Measurements from ENCODE around the gene LCNL1.
"Not testable (repeated sequence)": the region's sequence is repeated elsewhere in the genome, so short reads cannot be mapped to it uniquely, and the experiment has no call there.

Gene LCNL1

DNA sequence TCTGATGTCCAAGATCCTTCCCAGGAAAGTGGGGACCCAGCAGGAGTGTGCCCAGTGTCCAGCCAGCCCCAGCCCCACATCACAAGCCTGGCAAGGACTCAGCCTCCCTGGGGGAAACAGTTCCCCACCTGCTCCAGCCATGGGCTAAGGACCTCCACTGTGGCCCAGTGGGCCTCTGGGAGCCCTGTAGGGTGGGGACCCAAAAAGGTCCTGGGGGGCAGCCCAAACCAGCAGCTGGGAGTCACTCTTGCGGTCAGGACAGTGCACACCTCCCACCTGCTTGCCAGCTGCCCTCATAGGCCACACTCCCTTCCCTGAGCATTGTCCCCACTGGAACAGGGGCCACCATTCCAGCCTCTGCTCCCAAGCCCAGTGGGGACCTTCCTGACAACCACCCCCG is 43.6 kb downstream of the LCNL1 start:
- DNase-seq (ENCODE audit: low spot score), result no peak

DNA sequence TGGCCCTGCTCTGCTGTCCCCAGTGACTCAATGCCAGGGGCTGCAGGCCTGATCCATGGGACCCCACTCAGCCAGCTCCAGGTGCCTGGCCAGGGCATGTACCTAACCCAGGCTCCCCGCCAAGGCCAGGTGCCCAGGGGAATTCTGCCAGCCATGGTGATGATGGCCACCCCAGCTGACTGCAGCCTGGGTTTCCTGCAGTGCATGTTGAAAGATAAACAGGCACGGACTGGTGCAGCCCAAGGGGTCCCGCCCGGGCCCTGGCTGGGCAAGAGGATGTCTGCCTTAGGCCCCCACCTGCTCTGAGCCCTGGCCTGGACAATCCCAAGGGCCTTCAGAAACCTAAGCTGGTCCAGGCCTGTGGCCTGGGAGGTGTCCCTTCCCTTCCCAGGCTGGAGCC is 44.0 kb downstream of the LCNL1 start:
- no peak for DNase-seq (ENCODE audit: low spot score)

DNA sequence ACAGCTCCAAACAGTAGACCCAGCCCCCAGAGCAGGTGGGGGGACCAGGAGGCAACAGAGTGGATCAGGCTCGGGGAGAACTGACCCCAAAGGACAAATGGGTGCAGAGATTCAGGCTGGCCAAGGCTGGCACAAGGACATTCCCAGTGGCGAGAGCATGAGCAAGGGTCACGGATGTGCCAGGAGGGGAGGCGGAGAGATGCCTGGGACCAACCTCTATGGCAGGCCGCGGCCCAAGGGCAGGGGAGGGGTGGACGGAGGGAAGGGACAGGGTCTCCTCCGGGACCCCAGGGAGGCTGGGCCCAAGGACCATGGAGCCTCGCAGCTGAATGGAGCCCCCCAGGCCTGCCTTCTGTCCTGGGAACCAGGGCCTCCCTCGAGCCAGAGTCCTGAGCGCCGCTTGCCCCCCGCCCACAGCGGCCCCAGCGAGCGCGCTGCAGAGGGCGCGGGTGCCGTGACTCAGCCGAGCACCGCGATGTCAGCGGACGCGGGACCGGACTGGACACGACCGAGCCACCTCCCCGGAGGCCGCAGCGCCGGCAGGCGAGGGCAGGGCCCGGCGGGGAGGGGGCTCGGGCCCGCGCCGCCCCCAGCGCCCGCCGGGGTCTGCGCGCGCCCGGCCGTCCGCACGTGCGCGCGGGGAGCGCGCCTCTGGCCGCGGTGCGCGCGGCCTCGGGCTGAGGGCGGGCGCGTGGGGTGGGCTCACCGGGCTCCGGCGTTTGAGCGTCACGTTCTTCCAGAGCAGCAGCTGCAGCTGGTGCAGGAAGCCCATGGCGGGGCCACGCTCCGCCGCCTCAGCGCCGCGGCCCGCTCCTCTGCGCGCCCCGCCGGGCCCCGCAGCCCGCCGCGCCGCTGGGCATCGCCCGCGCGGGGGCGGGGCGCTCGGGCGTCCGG is 44.8 kb downstream of the LCNL1 start, which contains the start of gene ABCA2:
Gene ABCA2, minus strand, starts transcription at position 869 of the 894 bp plus-strand sequence. Its CDS starts 97 bp downstream, at position 772.
- no peak for DNase-seq (ENCODE audit: low spot score)

DNA sequence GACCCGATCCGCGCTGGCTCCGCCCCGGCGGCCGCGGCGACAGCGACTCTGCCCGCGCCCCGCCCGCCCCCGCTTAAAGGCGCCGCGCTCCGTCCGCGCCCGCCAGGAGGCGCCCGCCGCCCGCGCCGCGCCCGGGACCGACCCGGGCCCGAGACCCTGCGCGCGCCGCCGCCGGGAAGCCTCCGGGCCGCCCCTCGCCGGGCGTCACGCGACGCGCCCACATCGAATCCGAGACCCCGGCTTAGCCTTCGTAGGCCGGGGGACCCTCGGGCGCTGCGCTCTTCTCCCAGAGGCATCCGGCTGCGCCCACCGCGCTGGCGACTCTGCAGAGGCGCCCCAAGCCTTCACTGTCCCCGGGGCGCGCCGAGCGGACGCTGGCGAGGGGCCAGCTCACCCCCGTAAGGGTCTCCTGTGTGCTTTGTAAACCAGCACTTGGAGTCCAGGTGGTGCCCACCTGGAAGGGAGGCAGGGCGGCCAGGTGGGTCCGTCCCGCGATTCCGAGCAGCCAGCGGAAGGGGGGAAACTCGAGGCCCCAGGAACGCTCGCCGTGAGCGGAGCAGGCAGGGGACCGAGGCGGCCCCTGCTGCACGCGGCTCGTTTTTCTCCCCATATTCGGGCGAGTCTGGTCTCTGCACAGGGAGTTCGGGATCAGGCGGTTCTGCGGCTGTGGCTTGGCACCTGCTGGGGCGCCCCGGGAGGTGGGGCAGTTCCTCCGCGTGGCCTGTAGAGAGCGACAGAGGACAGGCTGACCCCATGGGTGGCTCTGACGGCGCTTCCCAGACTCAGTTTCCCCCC is 45.7 kb downstream of the LCNL1 start:
- DNase-seq (ENCODE audit: low spot score), result no peak

DNA sequence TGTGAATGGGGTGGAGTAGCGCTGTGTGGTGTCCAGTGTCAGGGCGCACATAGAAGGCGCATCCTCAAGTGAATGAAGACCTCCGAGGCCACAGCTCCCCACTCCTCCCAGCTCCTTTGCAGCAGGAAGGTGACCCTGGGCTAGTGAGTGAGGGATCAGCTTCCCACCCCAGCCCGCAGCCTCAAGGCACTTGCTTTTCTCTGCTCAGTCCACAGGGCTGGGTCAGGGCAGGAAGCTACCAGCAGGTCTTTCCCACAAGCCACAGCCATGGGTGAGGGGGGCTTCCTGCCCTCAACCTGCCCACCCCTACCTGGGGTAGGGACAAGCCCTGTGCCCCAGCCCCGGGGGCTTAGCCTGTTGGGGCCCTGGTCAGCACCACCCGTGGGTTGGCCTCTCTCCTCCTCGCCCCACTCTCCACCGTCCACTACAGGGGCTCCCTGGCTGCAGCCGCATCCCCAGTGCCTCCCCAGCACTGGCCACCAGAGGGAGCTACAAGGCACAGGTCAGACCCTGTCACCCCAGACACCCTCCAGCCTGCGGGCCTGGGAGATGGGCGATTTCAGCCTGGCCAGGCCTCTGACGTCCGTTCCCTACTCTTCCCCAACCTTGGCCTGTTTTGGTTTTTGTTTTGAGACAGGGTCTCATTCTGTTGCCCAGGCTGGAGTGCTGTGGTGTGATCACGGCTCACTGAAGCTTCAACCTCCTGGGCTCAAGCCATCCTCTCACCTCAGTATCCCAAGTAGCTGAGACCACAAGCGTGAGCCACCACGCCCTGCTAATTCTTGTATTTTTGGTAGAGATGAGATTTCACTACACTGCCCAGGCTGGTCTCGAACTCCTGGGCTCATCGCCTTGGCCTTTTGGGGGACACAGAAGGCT is 46.5 kb downstream of the LCNL1 start:
- DNase-seq (ENCODE audit: low spot score), result no peak

DNA sequence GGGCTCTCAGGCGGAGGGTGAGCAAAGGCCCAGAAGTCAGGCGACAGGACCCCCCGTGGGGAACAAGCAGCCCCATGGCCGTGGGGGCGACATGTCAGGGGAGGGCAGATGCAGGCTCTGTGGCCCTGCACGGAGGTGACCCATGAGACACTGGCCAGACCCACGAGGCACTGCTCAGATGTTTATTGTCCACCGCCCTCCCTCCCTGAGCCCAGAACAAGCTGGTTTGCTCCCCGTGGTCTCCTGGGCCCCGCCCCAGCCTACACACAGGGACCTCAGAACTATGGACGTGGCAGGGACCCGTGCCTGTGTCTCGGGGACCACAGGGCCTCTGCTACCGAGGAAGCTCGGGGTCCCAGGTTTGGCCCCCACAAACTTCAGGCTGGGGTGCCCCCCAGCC is 47.2 kb downstream of the LCNL1 start:
- no peak for DNase-seq (ENCODE audit: low spot score)

GRCh38 chr9:137030538-137031527 is 48.0 kb downstream of the LCNL1 start:
- no peak for DNase-seq (ENCODE audit: low spot score)

DNA sequence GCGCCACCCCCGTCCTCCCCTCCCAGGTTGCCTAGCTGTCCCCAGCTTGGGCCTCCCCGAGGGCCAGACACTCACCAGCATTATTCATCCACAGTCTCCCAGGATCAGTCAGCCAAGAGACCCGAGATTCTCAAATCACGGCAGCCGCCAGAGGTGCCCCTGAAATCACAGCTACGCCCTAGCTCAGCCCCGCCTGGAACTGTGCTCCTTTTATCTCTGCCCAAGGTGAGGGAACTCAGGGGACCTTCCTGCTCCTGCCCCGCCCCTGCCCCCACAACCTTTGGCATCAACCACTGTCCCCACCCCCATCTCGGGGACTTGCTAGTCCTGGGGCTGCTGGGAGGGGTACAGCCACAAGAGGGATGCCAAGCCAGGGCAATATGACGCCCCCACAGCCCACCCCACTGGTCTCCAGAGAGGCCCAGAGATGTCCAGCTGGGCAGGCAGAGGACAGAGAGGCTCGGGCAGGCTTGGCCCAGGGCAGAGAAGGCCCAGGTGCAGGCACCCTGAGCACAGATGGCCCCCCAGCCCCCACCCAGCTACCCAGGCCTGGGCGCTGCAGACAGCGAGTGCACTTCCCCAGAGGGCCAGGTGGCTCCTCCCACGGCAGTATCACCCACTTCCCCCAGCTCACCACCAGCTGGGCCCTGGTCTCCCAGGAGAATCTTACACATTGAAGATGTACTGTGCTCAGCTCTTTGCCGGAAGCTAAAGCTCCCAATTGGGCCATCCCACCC is 49.3 kb downstream of the LCNL1 start, which contains the start of gene FUT7:
Gene FUT7, minus strand, starts transcription at position 185 of the 737 bp plus-strand sequence. Its CDS starts 97 bp downstream, at position 88.
- no peak for DNase-seq (ENCODE audit: low spot score)

- DNase-seq (ENCODE audit: low spot score), result no peak
Measured at GRCh38 chr9:137032858-137033257, 50.1 kb downstream of the LCNL1 start.

DNA sequence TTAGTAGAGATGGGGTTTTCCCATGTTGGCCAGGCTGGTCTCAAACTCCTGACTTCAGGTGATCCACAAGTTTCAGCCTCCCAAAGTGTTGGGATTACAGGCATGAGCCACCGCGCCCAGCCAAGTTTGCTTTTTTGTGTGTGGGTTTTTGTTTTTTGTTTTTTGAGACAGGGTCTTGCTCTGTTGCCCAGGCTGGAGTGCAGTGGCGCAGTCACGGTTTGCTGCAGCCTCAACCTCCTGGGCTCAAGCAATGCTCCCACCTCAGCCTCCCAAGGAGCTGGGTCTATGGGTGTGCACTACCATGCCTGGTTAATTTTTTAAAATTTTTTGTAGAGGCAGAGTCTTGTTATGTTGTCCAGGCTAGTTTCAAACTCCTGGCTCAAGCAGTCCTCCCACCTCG is 50.7 kb downstream of the LCNL1 start:
- DNase-seq (ENCODE audit: low spot score), result not testable (repeated sequence)

- no peak for DNase-seq (ENCODE audit: low spot score)
Measured at GRCh38 chr9:137034039-137034708, 51.4 kb downstream of the LCNL1 start.

DNA sequence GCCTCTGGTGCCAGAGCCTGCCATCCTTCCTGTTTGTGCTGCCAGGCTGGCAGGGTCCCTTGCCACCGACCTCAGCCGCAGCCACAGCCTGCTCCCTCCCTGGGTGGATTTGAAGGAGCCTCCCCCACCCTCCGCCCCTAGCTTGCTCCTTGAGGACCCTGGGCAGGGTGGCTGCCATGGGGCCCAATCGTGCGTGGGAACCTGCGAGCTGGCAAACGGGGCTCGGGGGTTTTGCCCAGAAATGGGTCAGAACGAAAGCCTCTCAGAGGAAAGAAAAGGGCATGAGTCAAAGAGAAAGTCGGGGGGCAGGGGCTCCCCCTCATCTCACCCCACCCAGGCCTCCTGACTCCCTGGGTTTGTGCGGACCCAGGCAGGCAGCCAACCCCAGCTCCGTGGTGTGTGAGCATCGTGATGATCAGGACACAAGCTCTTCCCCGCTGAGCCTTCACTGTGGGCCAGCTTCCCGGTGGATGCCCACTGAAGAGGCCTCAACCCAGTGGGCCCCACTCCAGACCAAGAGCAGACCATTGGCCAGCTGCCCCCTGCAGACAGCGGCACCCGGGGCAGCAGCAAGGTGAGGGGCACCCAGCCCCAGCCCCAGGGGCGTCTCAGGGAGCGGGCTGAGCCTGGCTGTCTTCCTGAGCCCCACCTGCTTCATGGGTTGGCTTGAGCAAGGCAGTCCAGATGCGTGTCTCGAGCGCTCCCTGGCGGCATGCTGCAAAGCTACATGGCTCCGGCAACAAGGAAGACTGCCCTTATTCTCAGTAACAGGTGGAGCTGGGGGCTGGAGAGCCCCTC is 52.1 kb downstream of the LCNL1 start:
- peak; percentile 87 for DNase-seq (ENCODE audit: low spot score)

All from COLO829 (cell line).